GM23338 (cell line): ENCODE measurements around the gene ENTHD1. TPM values are rescaled to one million over a fixed set of nuclear protein-coding genes. Genes with fewer than 3 reads are reported as not detected.

Experiments used
- ATAC-seq: fragments of 200-7000 bp; cut with Tn5 transposase; 3 replicates; pipeline ENCODE4 v1.9.1; 2020
- DNase-seq: peaks from one replicate; pipeline ENCODE4 v3.0.0-alpha.2; 2015; ENCODE audit warnings: low spot score
- H2AFZ ChIP-seq: fragments of 200-600 bp; sonication (generic); 2 replicates; pipeline ENCODE4 v1.8.0; 2016; ENCODE audit warnings: antibody characterized with exemption, mild to moderate bottlenecking, moderate library complexity
- H3F3A ChIP-seq: fragments of 200-600 bp; sonication (generic); replicated peaks from 2 replicates; pipeline ENCODE4 v1.8.0; 2017; ENCODE audit warnings: antibody characterized with exemption, mixed run types, low read depth
- H3K27ac ChIP-seq: fragments of 200-600 bp; sonication (generic); 2 replicates; pipeline ENCODE4 v1.6.1; 2016; ENCODE audit warnings: low read depth
- H3K27me3 ChIP-seq: fragments of 200-600 bp; sonication (generic); 2 replicates; pipeline ENCODE4 v1.8.0; 2016; ENCODE audit warnings: mild to moderate bottlenecking, mixed run types, moderate library complexity; ENCODE audit not compliant: insufficient read depth
- H3K36me3 ChIP-seq: fragments of 200-600 bp; sonication (generic); 2 replicates; pipeline ENCODE4 v1.8.0; 2016; ENCODE audit warnings: mild to moderate bottlenecking; ENCODE audit not compliant: insufficient read depth
- H3K4me1 ChIP-seq: fragments of 200-600 bp; sonication (generic); 2 replicates; pipeline ENCODE4 v1.8.0; 2016; ENCODE audit warnings: mild to moderate bottlenecking, moderate library complexity; ENCODE audit not compliant: insufficient read depth
- H3K4me2 ChIP-seq: fragments of 200-600 bp; sonication (generic); 2 replicates; pipeline ENCODE4 v1.7.1; 2017; ENCODE audit warnings: mixed run types
- H3K4me3 ChIP-seq: fragments of 200-600 bp; sonication (generic); 2 replicates; pipeline ENCODE4 v1.6.1; 2016; ENCODE audit warnings: mixed run types
- H3K79me2 ChIP-seq: fragments of 200-600 bp; sonication (generic); replicated peaks from 2 replicates; pipeline ENCODE4 v1.8.0; 2017; ENCODE audit warnings: mild to moderate bottlenecking; ENCODE audit not compliant: insufficient read depth
- H3K9me2 ChIP-seq: fragments of 200-600 bp; sonication (generic); 2 replicates; pipeline ENCODE4 v1.8.0; 2017; ENCODE audit not compliant: insufficient read depth
- H4K20me1 ChIP-seq: fragments of 200-600 bp; sonication (generic); replicated peaks from 2 replicates; pipeline ENCODE4 v1.8.0; 2017; ENCODE audit warnings: mild to moderate bottlenecking; ENCODE audit not compliant: insufficient read depth
- H3K27ac Mint-ChIP-seq: 2 replicates; pipeline ENCODE4 v1.8.0; 2020; ENCODE audit warnings: inconsistent platforms, mild to moderate bottlenecking, moderate library complexity, mixed read lengths
- H3K27me3 Mint-ChIP-seq: 3 replicates; pipeline ENCODE4 v1.8.0; 2022; ENCODE audit warnings: low read depth, mild to moderate bottlenecking, moderate library complexity, mixed read lengths, inconsistent platforms; ENCODE audit not compliant: insufficient read depth, poor library complexity
- H3K36me3 Mint-ChIP-seq: 3 replicates; pipeline ENCODE4 v1.8.0; 2021; ENCODE audit warnings: low read depth, mild to moderate bottlenecking, inconsistent platforms, moderate library complexity, mixed read lengths
- H3K4me1 Mint-ChIP-seq: 3 replicates; pipeline ENCODE4 v1.8.0; 2020; ENCODE audit warnings: mild to moderate bottlenecking, inconsistent platforms, mixed read lengths
- H3K4me3 Mint-ChIP-seq: 3 replicates; pipeline ENCODE4 v1.8.0; 2021; ENCODE audit warnings: moderate library complexity, mild to moderate bottlenecking, inconsistent platforms, mixed read lengths
- H3K9me3 Mint-ChIP-seq: 3 replicates; pipeline ENCODE4 v1.8.0; 2020; ENCODE audit warnings: moderate library complexity, mild to moderate bottlenecking, inconsistent platforms, mixed read lengths
- EZH2 ChIP-seq: fragments of 200-600 bp; sonication (generic); IDR thresholded peaks from one replicate; pipeline ENCODE4 v1.8.0; 2017; ENCODE audit warnings: antibody characterized with exemption, mild to moderate bottlenecking, low read depth; ENCODE audit not compliant: unreplicated experiment
- NANOG ChIP-seq: IDR thresholded peaks from 2 replicates; pipeline ENCODE4 v1.6.1; 2016; ENCODE audit warnings: antibody characterized with exemption, borderline replicate concordance
- POLR2AphosphoS5 ChIP-seq: IDR thresholded peaks from 2 replicates; pipeline ENCODE4 v1.6.1; 2016; ENCODE audit warnings: antibody characterized with exemption, low read depth
- ZNF114 ChIP-seq: fragments of 250-450 bp; sonication (Bioruptor Pico); IDR thresholded peaks from 2 replicates; pipeline ENCODE4 v1.5.0; 2020; ENCODE audit warnings: mild to moderate bottlenecking, moderate library complexity
- ZNF331 ChIP-seq: fragments of 250-450 bp; sonication (Bioruptor Pico); IDR thresholded peaks from 2 replicates; pipeline ENCODE4 v1.5.0; 2020; ENCODE audit warnings: low read depth, mild to moderate bottlenecking, moderate library complexity
- polyA plus RNA-seq: library from polyadenylated mRNA; unstranded; fragments of >200 nt; fragmentation: Nextera tagmentation; extraction: Ambion mirVana; gene quantifications from 2 replicates; pipeline ENCODE4 v1.2.1, GENCODE V29; 2016
- total RNA-seq: library from RNA; depleted of rRNA; stranded (reverse); fragments of >200 nt; shearing (Covaris generic); gene quantifications from 2 replicates; pipeline ENCODE4 v1.2.3, GENCODE V29; 2014
- TF ChIP-seq, protein P1 (sequence below): IDR thresholded peaks from 2 replicates; pipeline ENCODE4 v1.6.1; 2016; ENCODE audit warnings: antibody characterized with exemption
- TF ChIP-seq, protein P2 (sequence below): fragments of 250-450 bp; sonication (Bioruptor Pico); IDR thresholded peaks from 2 replicates; pipeline ENCODE4 v1.5.0; 2020; ENCODE audit warnings: mild to moderate bottlenecking, moderate library complexity
- TF ChIP-seq, protein P3 (sequence below): IDR thresholded peaks from one replicate; pipeline ENCODE4 v1.6.1; 2018; ENCODE audit warnings: antibody characterized with exemption; ENCODE audit not compliant: unreplicated experiment

Gene ENTHD1
- total and polyA plus RNA-seq, 2 experiments from 2014 or later, result not detected

DNA sequence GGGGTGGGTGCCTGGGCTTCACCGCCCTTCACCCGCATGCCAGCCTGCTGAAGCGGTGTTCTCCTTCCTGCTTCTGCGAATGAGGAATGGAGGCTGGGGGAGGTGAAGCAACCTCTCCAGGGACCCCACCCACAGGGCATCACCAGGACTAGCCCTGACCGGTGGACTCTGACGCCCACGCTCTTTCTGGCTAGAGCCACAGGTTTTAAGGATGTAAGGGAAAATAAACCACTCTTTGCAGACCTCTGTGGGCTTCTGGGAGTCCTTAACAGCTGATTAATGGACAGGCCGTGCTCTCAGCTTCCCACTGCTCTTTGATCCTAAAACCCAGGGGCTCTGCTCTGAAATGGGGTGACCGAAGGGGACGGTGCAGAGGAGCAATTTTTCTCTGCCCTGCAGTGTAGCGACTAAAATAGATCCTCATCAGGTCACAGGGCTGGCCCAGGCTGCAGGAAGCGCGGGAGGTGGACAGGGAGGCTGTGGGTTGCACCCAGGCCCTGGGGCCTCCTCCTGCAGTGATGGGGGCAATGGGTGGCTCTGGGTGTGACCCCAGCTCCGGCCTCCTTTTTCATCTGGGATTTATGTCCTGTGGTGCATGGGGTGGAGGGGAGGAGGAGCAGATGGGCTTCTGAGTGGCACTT lies 195.7 kb downstream of the ENTHD1 start:
- no peak overlapping the region for H3K27ac ChIP-seq
- TF ChIP-seq EZH2 (no peak), POLR2AphosphoS5 (no peak), ZNF331 (CRISPR knock-in tag) (no peak), ZNF114 (CRISPR knock-in tag) (no peak), NANOG (no peak)
- TF ChIP-seq, protein P1, sequence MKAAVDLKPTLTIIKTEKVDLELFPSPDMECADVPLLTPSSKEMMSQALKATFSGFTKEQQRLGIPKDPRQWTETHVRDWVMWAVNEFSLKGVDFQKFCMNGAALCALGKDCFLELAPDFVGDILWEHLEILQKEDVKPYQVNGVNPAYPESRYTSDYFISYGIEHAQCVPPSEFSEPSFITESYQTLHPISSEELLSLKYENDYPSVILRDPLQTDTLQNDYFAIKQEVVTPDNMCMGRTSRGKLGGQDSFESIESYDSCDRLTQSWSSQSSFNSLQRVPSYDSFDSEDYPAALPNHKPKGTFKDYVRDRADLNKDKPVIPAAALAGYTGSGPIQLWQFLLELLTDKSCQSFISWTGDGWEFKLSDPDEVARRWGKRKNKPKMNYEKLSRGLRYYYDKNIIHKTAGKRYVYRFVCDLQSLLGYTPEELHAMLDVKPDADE, result no peak
- TF ChIP-seq, protein P2, sequence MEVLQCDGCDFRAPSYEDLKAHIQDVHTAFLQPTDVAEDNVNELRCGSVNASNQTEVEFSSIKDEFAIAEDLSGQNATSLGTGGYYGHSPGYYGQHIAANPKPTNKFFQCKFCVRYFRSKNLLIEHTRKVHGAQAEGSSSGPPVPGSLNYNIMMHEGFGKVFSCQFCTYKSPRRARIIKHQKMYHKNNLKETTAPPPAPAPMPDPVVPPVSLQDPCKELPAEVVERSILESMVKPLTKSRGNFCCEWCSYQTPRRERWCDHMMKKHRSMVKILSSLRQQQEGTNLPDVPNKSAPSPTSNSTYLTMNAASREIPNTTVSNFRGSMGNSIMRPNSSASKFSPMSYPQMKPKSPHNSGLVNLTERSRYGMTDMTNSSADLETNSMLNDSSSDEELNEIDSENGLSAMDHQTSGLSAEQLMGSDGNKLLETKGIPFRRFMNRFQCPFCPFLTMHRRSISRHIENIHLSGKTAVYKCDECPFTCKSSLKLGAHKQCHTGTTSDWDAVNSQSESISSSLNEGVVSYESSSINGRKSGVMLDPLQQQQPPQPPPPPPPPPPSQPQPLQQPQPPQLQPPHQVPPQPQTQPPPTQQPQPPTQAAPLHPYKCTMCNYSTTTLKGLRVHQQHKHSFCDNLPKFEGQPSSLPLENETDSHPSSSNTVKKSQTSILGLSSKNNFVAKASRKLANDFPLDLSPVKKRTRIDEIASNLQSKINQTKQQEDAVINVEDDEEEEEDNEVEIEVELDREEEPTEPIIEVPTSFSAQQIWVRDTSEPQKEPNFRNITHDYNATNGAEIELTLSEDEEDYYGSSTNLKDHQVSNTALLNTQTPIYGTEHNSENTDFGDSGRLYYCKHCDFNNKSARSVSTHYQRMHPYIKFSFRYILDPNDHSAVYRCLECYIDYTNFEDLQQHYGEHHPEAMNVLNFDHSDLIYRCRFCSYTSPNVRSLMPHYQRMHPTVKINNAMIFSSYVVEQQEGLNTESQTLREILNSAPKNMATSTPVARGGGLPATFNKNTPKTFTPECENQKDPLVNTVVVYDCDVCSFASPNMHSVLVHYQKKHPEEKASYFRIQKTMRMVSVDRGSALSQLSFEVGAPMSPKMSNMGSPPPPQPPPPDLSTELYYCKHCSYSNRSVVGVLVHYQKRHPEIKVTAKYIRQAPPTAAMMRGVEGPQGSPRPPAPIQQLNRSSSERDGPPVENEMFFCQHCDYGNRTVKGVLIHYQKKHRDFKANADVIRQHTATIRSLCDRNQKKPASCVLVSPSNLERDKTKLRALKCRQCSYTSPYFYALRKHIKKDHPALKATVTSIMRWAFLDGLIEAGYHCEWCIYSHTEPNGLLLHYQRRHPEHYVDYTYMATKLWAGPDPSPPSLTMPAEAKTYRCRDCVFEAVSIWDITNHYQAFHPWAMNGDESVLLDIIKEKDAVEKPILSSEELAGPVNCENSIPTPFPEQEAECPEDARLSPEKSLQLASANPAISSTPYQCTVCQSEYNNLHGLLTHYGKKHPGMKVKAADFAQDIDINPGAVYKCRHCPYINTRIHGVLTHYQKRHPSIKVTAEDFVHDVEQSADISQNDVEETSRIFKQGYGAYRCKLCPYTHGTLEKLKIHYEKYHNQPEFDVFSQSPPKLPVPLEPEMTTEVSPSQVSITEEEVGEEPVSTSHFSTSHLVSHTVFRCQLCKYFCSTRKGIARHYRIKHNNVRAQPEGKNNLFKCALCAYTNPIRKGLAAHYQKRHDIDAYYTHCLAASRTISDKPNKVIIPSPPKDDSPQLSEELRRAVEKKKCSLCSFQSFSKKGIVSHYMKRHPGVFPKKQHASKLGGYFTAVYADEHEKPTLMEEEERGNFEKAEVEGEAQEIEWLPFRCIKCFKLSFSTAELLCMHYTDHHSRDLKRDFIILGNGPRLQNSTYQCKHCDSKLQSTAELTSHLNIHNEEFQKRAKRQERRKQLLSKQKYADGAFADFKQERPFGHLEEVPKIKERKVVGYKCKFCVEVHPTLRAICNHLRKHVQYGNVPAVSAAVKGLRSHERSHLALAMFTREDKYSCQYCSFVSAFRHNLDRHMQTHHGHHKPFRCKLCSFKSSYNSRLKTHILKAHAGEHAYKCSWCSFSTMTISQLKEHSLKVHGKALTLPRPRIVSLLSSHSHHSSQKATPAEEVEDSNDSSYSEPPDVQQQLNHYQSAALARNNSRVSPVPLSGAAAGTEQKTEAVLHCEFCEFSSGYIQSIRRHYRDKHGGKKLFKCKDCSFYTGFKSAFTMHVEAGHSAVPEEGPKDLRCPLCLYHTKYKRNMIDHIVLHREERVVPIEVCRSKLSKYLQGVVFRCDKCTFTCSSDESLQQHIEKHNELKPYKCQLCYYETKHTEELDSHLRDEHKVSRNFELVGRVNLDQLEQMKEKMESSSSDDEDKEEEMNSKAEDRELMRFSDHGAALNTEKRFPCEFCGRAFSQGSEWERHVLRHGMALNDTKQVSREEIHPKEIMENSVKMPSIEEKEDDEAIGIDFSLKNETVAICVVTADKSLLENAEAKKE (CRISPR knock-in tag), result no peak
- TF ChIP-seq, protein P3, sequence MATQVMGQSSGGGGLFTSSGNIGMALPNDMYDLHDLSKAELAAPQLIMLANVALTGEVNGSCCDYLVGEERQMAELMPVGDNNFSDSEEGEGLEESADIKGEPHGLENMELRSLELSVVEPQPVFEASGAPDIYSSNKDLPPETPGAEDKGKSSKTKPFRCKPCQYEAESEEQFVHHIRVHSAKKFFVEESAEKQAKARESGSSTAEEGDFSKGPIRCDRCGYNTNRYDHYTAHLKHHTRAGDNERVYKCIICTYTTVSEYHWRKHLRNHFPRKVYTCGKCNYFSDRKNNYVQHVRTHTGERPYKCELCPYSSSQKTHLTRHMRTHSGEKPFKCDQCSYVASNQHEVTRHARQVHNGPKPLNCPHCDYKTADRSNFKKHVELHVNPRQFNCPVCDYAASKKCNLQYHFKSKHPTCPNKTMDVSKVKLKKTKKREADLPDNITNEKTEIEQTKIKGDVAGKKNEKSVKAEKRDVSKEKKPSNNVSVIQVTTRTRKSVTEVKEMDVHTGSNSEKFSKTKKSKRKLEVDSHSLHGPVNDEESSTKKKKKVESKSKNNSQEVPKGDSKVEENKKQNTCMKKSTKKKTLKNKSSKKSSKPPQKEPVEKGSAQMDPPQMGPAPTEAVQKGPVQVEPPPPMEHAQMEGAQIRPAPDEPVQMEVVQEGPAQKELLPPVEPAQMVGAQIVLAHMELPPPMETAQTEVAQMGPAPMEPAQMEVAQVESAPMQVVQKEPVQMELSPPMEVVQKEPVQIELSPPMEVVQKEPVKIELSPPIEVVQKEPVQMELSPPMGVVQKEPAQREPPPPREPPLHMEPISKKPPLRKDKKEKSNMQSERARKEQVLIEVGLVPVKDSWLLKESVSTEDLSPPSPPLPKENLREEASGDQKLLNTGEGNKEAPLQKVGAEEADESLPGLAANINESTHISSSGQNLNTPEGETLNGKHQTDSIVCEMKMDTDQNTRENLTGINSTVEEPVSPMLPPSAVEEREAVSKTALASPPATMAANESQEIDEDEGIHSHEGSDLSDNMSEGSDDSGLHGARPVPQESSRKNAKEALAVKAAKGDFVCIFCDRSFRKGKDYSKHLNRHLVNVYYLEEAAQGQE, result no peak
- no peak for DNase-seq

More for the DNA sequence above, 195.7 kb downstream of the ENTHD1 start:
- H3K4me3 Mint-ChIP-seq, result no peak overlapping the region
- Histone ChIP-seq H2AFZ (no peak overlapping the region), H3K36me3 (no peaks in the 10 kb centered on the region), H4K20me1 (no peaks in the 10 kb centered on the region), H3K9me2 (no peaks in the 10 kb centered on the region), H3K79me2 (no peaks in the 10 kb centered on the region), H3K4me1 (no peaks in the 10 kb centered on the region), H3K27me3 (no peaks in the 10 kb centered on the region), H3K4me3 (no peak overlapping the region), H3F3A (no peaks in the 10 kb centered on the region), H3K4me2 (no peak overlapping the region)
- H3K27me3 Mint-ChIP-seq, result peaks cover 6% of the 10 kb centered on the region
- no peaks in the 10 kb centered on the region for H3K36me3 Mint-ChIP-seq
- no peaks in the 10 kb centered on the region for H3K9me3 Mint-ChIP-seq
- no peak overlapping the region for H3K27ac Mint-ChIP-seq
- 0 out of 3 replicates have a peak, but pooled peaks cover 2% of the 10 kb centered on the region for H3K4me1 Mint-ChIP-seq
- no peak for ATAC-seq
